ENCODE measurements around the gene GALNTL6.

GALNTL6 gene

GRCh38 chr4:171978216-171978615 is 165.0 kb downstream of the GALNTL6 start:
- Histone ChIP-seq H3K4me3 (ENCODE audit: insufficient read depth in 1 of 2, low read depth in 1 of 2, low read length in 2 of 2) (no peak overlapping the region), H3K27me3 (ENCODE audit: control insufficient read depth in 1 of 2, insufficient read depth in 1 of 2, low read length in 2 of 2) (no peaks in the 10 kb centered on the region), H2AK5ac (ENCODE audit: low read length, severe bottlenecking) (no peak overlapping the region), H3K9me3 (ENCODE audit: control insufficient read depth, low read length) (no peaks in the 10 kb centered on the region), H2BK12ac (ENCODE audit: low read length in 2 of 2) (no peak overlapping the region), H3K4ac (ENCODE audit: low read depth in 1 of 2, low read length in 2 of 2) (no peak overlapping the region), H3K79me1 (replicated peaks; ENCODE audit: low read length, poor library complexity, severe bottlenecking) (no peaks in the 10 kb centered on the region), H3K27ac (ENCODE audit: low read length, poor library complexity, severe bottlenecking) (no peak overlapping the region), H4K91ac (ENCODE audit: low read length) (no peak overlapping the region), H3K4me2 (ENCODE audit: low read length, poor library complexity, severe bottlenecking) (no peak overlapping the region), H2BK120ac (ENCODE audit: low read depth, low read length) (no peak overlapping the region), H4K8ac (ENCODE audit: low read length) (no peak overlapping the region), H3K23ac (ENCODE audit: low read length in 2 of 2) (no peak overlapping the region), H3K14ac (ENCODE audit: low read length in 2 of 2) (no peak overlapping the region), H2BK5ac (ENCODE audit: low read depth, low read length, poor library complexity, severe bottlenecking) (no peak overlapping the region), H3K36me3 (ENCODE audit: control insufficient read depth in 1 of 2, insufficient read depth in 2 of 2, low read depth in 1 of 2, low read length in 2 of 2) (no peaks in the 10 kb centered on the region), H2AFZ (ENCODE audit: low read depth, low read length) (no peak overlapping the region), H3K18ac (ENCODE audit: low read depth in 1 of 2, low read length in 2 of 2) (no peak overlapping the region), H2BK15ac (ENCODE audit: low read depth, poor library complexity, severe bottlenecking) (no peak overlapping the region), H3K9ac (ENCODE audit: low read length) (no peak overlapping the region), H3K4me1 (ENCODE audit: control insufficient read depth, insufficient read depth, low read depth, low read length) (no peaks in the 10 kb centered on the region)
- DNase-seq = no peak

- Histone ChIP-seq H2BK15ac (ENCODE audit: low read depth, poor library complexity, severe bottlenecking) (no peak overlapping the region), H4K91ac (ENCODE audit: low read length) (no peak overlapping the region), H3K9me3 (ENCODE audit: control insufficient read depth, low read length) (no peaks in the 10 kb centered on the region), H3K4ac (ENCODE audit: low read depth in 1 of 2, low read length in 2 of 2) (no peak overlapping the region), H2BK120ac (ENCODE audit: low read depth, low read length) (no peak overlapping the region), H2BK5ac (ENCODE audit: low read depth, low read length, poor library complexity, severe bottlenecking) (no peak overlapping the region), H3K4me1 (ENCODE audit: control insufficient read depth, insufficient read depth, low read depth, low read length) (no peaks in the 10 kb centered on the region), H2AK5ac (ENCODE audit: low read length, severe bottlenecking) (no peak overlapping the region), H3K9ac (ENCODE audit: low read length) (no peak overlapping the region), H3K4me3 (ENCODE audit: insufficient read depth in 1 of 2, low read depth in 1 of 2, low read length in 2 of 2) (no peak overlapping the region), H3K18ac (ENCODE audit: low read depth in 1 of 2, low read length in 2 of 2) (no peak overlapping the region), H3K4me2 (ENCODE audit: low read length, poor library complexity, severe bottlenecking) (no peak overlapping the region), H3K79me1 (replicated peaks; ENCODE audit: low read length, poor library complexity, severe bottlenecking) (no peaks in the 10 kb centered on the region), H2AFZ (ENCODE audit: low read depth, low read length) (no peak overlapping the region), H3K14ac (ENCODE audit: low read length in 2 of 2) (no peak overlapping the region), H3K27ac (ENCODE audit: low read length, poor library complexity, severe bottlenecking) (no peak overlapping the region), H3K23ac (ENCODE audit: low read length in 2 of 2) (no peak overlapping the region), H3K36me3 (ENCODE audit: control insufficient read depth in 1 of 2, insufficient read depth in 2 of 2, low read depth in 1 of 2, low read length in 2 of 2) (no peaks in the 10 kb centered on the region), H3K27me3 (ENCODE audit: control insufficient read depth in 1 of 2, insufficient read depth in 1 of 2, low read length in 2 of 2) (no peaks in the 10 kb centered on the region), H2BK12ac (ENCODE audit: low read length in 2 of 2) (no peak overlapping the region), H4K8ac (ENCODE audit: low read length) (no peak overlapping the region)
- no peak for DNase-seq
- 85% methylated on average over 1 of the region's 2 CpGs for WGBS
These were observed 166.3 kb downstream of the GALNTL6 start for GRCh38 chr4:171979461-171979860.

GRCh38 chr4:171981185-171981584 is 168.0 kb downstream of the GALNTL6 start:
- no peak overlapping the region for H3K23ac ChIP-seq (ENCODE audit: low read length in 2 of 2)

GRCh38 chr4:171983935-171984805 is 171.0 kb downstream of the GALNTL6 start:
- Histone ChIP-seq H3K4me3 (ENCODE audit: insufficient read depth in 1 of 2, low read depth in 1 of 2, low read length in 2 of 2) (no peak overlapping the region), H3K9ac (ENCODE audit: low read length) (no peak overlapping the region), H3K27me3 (ENCODE audit: control insufficient read depth in 1 of 2, insufficient read depth in 1 of 2, low read length in 2 of 2) (no peaks in the 10 kb centered on the region), H2AK5ac (ENCODE audit: low read length, severe bottlenecking) (no peak overlapping the region), H3K14ac (ENCODE audit: low read length in 2 of 2) (no peak overlapping the region), H2BK12ac (ENCODE audit: low read length in 2 of 2) (no peak overlapping the region), H2BK120ac (ENCODE audit: low read depth, low read length) (no peak overlapping the region), H3K18ac (ENCODE audit: low read depth in 1 of 2, low read length in 2 of 2) (no peak overlapping the region), H3K27ac (ENCODE audit: low read length, poor library complexity, severe bottlenecking) (no peak overlapping the region), H4K91ac (ENCODE audit: low read length) (no peak overlapping the region), H2AFZ (ENCODE audit: low read depth, low read length) (no peak overlapping the region), H3K23ac (ENCODE audit: low read length in 2 of 2) (no peak overlapping the region), H3K9me3 (ENCODE audit: control insufficient read depth, low read length) (no peaks in the 10 kb centered on the region), H4K8ac (ENCODE audit: low read length) (no peak overlapping the region), H2BK15ac (ENCODE audit: low read depth, poor library complexity, severe bottlenecking) (no peak overlapping the region), H2BK5ac (ENCODE audit: low read depth, low read length, poor library complexity, severe bottlenecking) (no peak overlapping the region), H3K4me2 (ENCODE audit: low read length, poor library complexity, severe bottlenecking) (no peak overlapping the region), H3K79me1 (replicated peaks; ENCODE audit: low read length, poor library complexity, severe bottlenecking) (no peaks in the 10 kb centered on the region), H3K4ac (ENCODE audit: low read depth in 1 of 2, low read length in 2 of 2) (no peak overlapping the region), H3K36me3 (ENCODE audit: control insufficient read depth in 1 of 2, insufficient read depth in 2 of 2, low read depth in 1 of 2, low read length in 2 of 2) (no peaks in the 10 kb centered on the region), H3K4me1 (ENCODE audit: control insufficient read depth, insufficient read depth, low read depth, low read length) (no peaks in the 10 kb centered on the region)
- WGBS = 49% methylated on average over 4 of the region's 5 CpGs
- no peak for DNase-seq

More at GRCh38 chr4:171981185-171981584, 168.0 kb downstream of the GALNTL6 start:
- H2BK12ac ChIP-seq (ENCODE audit: low read length in 2 of 2) = no peak overlapping the region
- no peaks in the 10 kb centered on the region for H3K27me3 ChIP-seq (ENCODE audit: control insufficient read depth in 1 of 2, insufficient read depth in 1 of 2, low read length in 2 of 2)
- no peak overlapping the region for H3K4ac ChIP-seq (ENCODE audit: low read depth in 1 of 2, low read length in 2 of 2)
- H2AK5ac ChIP-seq (ENCODE audit: low read length, severe bottlenecking) = no peak overlapping the region
- H3K4me1 ChIP-seq (ENCODE audit: control insufficient read depth, insufficient read depth, low read depth, low read length) = no peaks in the 10 kb centered on the region
- H2BK5ac ChIP-seq (ENCODE audit: low read depth, low read length, poor library complexity, severe bottlenecking) = no peak overlapping the region
- no peak overlapping the region for H4K8ac ChIP-seq (ENCODE audit: low read length)
- no peaks in the 10 kb centered on the region for H3K79me1 ChIP-seq (replicated peaks; ENCODE audit: low read length, poor library complexity, severe bottlenecking)
- H2BK15ac ChIP-seq (ENCODE audit: low read depth, poor library complexity, severe bottlenecking) = no peak overlapping the region
- no peak overlapping the region for H3K18ac ChIP-seq (ENCODE audit: low read depth in 1 of 2, low read length in 2 of 2)
- H3K14ac ChIP-seq (ENCODE audit: low read length in 2 of 2) = no peak overlapping the region
- H3K4me2 ChIP-seq (ENCODE audit: low read length, poor library complexity, severe bottlenecking) = no peak overlapping the region
- no peak overlapping the region for H3K9ac ChIP-seq (ENCODE audit: low read length)
- H3K27ac ChIP-seq (ENCODE audit: low read length, poor library complexity, severe bottlenecking) = no peak overlapping the region
- no peak overlapping the region for H3K4me3 ChIP-seq (ENCODE audit: insufficient read depth in 1 of 2, low read depth in 1 of 2, low read length in 2 of 2)
- no peak overlapping the region for H4K91ac ChIP-seq (ENCODE audit: low read length)
- no peaks in the 10 kb centered on the region for H3K36me3 ChIP-seq (ENCODE audit: control insufficient read depth in 1 of 2, insufficient read depth in 2 of 2, low read depth in 1 of 2, low read length in 2 of 2)
- no peaks in the 10 kb centered on the region for H3K9me3 ChIP-seq (ENCODE audit: control insufficient read depth, low read length)
- H2BK120ac ChIP-seq (ENCODE audit: low read depth, low read length) = no peak overlapping the region
- H2AFZ ChIP-seq (ENCODE audit: low read depth, low read length) = no peak overlapping the region
- DNase-seq = no peak
